ENCODE results near the gene ICE1.
"Not testable (repeated sequence)": the region's sequence is repeated elsewhere in the genome, so short reads cannot be mapped to it uniquely, and the experiment has no call there.

Gene ICE1

DNA sequence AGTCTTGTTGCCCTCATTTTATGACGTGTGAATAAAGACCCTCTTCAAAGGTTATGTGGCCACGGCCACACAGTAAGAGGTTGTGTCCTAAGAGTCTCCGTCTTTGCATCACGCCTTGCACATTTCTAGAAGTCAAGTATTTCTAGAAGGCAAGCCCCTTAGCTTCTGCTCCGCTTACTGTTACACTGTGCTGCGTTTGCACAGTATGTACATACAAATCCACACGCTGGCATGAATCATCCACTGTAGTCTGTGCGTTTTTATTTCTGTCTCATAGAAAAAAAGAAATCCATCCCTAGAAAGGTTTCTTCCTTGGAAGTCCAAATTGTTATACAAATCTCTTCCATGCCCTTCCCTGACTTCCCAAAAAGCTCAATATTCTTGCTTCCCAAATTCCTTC is 21.4 kb upstream of the ICE1 start:
- no peak for DNase-seq (ENCODE audit: low spot score)
- in situ Hi-C loops (cut with MboI; ENCODE audit: low sequenced_read_pairs, unreplicated experiment): loop anchor here (25.0 kb wide), 1 partner anchor 514 kb away; no protein-coding TSS in a partner anchor
- TF ChIP-seq, protein P1, sequence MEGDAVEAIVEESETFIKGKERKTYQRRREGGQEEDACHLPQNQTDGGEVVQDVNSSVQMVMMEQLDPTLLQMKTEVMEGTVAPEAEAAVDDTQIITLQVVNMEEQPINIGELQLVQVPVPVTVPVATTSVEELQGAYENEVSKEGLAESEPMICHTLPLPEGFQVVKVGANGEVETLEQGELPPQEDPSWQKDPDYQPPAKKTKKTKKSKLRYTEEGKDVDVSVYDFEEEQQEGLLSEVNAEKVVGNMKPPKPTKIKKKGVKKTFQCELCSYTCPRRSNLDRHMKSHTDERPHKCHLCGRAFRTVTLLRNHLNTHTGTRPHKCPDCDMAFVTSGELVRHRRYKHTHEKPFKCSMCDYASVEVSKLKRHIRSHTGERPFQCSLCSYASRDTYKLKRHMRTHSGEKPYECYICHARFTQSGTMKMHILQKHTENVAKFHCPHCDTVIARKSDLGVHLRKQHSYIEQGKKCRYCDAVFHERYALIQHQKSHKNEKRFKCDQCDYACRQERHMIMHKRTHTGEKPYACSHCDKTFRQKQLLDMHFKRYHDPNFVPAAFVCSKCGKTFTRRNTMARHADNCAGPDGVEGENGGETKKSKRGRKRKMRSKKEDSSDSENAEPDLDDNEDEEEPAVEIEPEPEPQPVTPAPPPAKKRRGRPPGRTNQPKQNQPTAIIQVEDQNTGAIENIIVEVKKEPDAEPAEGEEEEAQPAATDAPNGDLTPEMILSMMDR (IDR thresholded peaks at IDR 0.05; ENCODE audit: borderline replicate concordance, control extremely low read depth, extremely low read depth, insufficient read depth, missing control alignments): no peak

DNA sequence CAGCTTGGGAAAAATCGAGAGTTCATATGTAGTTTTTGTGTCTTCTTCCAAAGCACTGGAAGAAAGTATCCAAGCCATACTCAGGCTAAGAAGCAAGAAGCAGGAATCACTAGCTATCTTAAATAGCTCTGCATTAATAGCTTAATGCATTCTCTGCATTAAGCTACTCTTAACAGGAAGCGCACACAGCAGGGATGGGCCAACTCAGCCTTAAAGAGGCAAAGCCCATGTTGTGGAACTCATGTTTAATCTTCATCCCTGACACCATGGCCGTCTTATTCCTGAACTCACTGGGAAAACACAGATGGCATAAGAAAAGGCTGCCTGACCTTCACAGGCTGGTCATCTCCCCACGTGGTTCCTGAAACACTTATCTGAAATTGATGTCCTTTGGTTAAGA is 18.7 kb upstream of the ICE1 start:
- in situ Hi-C loops (cut with MboI; ENCODE audit: low sequenced_read_pairs, unreplicated experiment): loop anchor here (25.0 kb wide), 1 partner anchor 516 kb away; no protein-coding TSS in a partner anchor
- no peak for DNase-seq (ENCODE audit: low spot score)
- TF ChIP-seq, protein P1 (IDR thresholded peaks at IDR 0.05; ENCODE audit: borderline replicate concordance, control extremely low read depth, extremely low read depth, insufficient read depth, missing control alignments): no peak

GRCh38 chr5:5404381-5404780 is 18.1 kb upstream of the ICE1 start:
- DNase-seq (ENCODE audit: low spot score): no peak
- TF ChIP-seq, protein P1 (IDR thresholded peaks at IDR 0.05; ENCODE audit: borderline replicate concordance, control extremely low read depth, extremely low read depth, insufficient read depth, missing control alignments): no peak
- in situ Hi-C loops (cut with MboI; ENCODE audit: low sequenced_read_pairs, unreplicated experiment): loop anchor here (25.0 kb wide), 1 partner anchor 517 kb away; no protein-coding TSS in a partner anchor

GRCh38 chr5:5405441-5405840 is 17.0 kb upstream of the ICE1 start:
- TF ChIP-seq, protein P1 (IDR thresholded peaks at IDR 0.05; ENCODE audit: borderline replicate concordance, control extremely low read depth, extremely low read depth, insufficient read depth, missing control alignments): no peak
- DNase-seq (ENCODE audit: low spot score): no peak
- in situ Hi-C loops (cut with MboI; ENCODE audit: low sequenced_read_pairs, unreplicated experiment): loop anchor here (25.0 kb wide), 1 partner anchor 518 kb away; no protein-coding TSS in a partner anchor

DNA sequence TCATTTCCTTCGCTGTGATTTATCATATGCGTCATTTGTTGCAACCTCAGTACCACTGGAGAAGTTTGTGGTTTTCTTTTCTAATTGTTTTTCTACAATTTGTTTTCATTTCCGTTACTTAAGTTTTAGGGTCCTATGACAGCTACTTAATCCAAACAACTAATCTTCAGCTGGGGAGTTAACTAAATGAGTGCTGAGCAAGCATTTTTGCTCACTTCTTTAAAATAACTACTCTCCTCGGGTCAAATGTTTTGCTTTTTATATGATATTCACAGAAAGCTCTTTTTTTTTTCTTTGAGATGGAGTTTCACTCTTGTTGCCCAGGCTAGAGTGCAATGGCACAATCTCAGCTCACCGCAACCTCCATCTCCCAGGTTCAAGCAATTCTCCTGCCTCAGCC is 14.6 kb upstream of the ICE1 start:
- DNase-seq (ENCODE audit: low spot score): no peak
- TF ChIP-seq, protein P1 (IDR thresholded peaks at IDR 0.05; ENCODE audit: borderline replicate concordance, control extremely low read depth, extremely low read depth, insufficient read depth, missing control alignments): no peak
- in situ Hi-C loops (cut with MboI; ENCODE audit: low sequenced_read_pairs, unreplicated experiment): loop anchor here (25.0 kb wide), 1 partner anchor 521 kb away; no protein-coding TSS in a partner anchor

DNA sequence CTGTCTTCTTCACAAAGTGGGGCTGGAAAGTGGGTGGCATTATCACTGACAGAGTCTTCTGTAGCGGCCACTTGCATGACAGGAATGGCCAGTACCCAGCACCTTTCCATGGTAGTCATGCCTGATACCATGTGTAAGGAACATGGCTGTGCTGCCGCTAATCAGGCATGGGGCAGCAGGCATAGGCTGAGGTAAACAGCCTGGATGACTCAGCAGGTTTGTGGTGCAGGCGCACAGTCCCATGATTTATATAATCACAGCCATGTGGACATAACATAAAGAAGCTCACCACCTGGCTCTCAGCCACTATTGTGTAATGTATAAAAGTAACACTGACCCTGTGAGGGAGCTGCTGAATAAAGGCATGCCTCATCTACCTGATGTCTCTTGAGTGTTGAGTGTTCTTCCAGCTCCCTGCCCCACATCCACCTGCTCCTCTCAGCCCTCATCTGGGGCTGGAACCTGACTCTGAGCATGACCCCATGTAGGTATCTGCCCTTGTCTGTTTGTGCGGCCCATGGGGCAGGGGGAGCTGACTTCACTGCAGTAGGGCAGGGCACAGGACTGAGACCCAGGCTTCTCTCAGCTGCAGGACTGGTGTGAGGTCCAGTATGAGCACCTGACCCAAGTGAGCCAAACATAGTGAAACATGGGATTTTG is 13.2 kb upstream of the ICE1 start:
- TF ChIP-seq, protein P1 (IDR thresholded peaks at IDR 0.05; ENCODE audit: borderline replicate concordance, control extremely low read depth, extremely low read depth, insufficient read depth, missing control alignments): no peak
- in situ Hi-C loops (cut with MboI; ENCODE audit: low sequenced_read_pairs, unreplicated experiment): loop anchor here (25.0 kb wide), 1 partner anchor 522 kb away; no protein-coding TSS in a partner anchor
- DNase-seq (ENCODE audit: low spot score): no peak

DNA sequence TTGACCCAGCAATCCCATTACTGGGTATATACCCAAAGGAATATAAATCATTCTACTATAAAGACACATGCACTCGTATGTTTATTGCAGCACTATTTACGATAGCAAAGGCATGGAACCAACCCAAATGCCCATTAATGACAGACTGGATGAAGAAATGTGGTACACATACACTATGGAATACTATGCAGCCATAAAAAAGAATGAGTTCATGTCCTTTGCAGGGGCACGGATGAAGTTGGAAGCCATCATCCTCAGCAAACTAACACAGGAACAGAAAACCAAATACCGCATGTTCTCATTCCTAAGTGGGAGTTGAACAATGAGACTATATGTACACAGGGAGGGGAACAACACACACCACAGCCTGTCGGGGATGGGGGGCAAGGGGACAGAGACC is 8.6 kb upstream of the ICE1 start:
- DNase-seq (ENCODE audit: low spot score): not testable (repeated sequence)
- in situ Hi-C loops (cut with MboI; ENCODE audit: low sequenced_read_pairs, unreplicated experiment): loop anchor here (10.0 to 25.0 kb wide), 2 partner anchors 269 to 527 kb away; partner anchors contain the start of gene ADAMTS16
